Activated CD8-positive, alpha-beta memory T cell treated with anti-CD3 and anti-CD28 coated beads, Interleukin-2, amount 50 U/mL, for 24 hours (primary cell): ENCODE results near the gene ACBD4.

Experiments
- DNase-seq: peaks from one replicate; pipeline ENCODE4 v3.0.0-alpha.2; 2020; ENCODE audit errors: extremely low read depth

The ACBD4 gene

DNA sequence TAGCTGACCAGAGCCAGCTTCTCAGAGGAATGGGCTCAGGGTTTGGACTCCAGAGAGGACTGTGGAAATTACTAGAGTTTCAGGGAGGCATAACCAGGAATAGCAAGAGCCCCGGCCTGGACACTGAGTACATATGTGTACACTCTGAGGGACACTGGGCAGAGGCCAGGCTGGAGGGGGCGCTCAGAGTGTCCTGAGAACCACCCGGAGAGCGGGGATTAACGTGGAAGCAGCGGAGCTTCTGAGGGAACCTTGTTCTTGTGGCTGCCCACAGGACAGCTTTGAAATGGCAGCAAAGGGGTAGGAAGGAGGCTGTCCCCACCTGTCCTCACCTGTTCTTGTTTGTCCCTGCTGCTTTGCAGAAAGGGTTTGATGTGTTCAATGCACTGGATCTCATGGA is 31.0 kb upstream of the ACBD4 start:
- no peak for DNase-seq

DNA sequence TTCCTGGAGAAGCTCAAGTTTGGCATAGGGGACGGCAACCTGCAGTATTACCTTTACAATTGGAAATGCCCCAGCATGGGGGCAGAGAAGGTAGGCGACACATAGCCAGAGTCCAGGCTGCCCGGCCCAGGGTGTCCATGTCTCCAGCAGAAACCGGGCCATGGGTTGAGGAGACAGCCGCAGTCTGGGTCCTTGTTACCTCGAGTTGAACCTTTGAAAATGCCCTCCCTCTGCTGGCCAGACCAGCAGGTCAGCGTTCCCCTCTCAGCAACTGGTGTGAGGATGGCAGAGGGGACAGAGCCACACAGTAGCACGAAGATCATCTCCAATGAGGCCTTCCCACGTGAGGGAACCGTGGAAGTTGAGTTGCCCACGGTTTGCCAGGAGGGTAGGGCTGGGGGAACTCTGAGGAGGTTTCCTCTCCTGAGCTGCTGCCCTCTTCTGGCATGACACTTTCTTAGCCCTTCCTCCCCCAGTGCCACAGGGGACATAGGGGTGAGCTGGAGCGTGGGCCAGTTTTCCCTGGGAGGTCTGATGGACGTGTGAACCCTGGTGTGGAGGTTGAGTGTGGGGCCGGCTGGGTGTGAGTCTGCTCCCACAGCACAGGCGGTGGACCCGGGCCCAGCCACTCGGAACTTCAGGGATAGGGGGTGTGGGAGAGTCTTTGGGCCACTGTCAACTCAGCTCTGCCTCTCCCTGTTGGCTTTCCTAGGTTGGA is 30.4 kb upstream of the ACBD4 start:
- DNase-seq = no peak

DNA sequence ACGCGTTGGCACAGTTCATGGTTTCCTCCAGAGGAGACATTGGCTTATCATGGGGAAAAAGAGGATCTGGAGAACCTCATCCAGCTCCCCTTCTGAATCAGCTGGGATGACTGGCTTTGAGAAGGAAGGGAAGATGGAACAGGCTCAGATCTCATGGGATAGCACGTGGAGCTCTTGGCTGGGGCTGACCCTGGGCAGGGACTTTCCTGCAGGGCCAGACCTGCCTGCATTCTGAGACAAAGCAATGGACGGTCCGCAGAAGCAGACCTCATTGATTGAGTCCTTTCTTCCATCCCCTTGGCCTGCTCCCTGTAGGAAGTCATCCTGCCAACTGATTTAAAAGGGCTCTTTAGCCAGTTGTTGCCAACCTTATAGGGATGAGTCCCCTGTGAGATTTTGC is 29.4 kb upstream of the ACBD4 start:
- DNase-seq = no peak

DNA sequence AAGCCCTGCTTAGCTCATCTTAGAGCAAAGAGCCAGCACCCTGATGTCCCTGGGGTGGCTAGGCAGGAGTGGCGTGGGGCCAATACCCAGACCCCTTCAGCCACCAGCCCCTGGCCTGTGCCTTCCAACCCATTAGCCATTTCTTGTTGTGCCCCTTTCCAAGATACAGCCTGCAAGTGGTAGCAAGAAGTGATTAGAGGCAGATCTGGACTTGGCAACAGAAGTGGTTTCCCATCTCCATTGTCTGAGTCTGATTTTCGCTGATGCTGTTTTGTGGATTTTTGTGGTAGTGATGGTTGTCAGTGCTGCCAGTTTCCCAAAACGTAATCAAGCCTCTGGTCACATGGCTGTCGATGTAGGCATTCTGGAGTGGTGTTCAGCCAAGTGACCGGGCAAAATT is 28.9 kb upstream of the ACBD4 start:
- DNase-seq = no peak

DNA sequence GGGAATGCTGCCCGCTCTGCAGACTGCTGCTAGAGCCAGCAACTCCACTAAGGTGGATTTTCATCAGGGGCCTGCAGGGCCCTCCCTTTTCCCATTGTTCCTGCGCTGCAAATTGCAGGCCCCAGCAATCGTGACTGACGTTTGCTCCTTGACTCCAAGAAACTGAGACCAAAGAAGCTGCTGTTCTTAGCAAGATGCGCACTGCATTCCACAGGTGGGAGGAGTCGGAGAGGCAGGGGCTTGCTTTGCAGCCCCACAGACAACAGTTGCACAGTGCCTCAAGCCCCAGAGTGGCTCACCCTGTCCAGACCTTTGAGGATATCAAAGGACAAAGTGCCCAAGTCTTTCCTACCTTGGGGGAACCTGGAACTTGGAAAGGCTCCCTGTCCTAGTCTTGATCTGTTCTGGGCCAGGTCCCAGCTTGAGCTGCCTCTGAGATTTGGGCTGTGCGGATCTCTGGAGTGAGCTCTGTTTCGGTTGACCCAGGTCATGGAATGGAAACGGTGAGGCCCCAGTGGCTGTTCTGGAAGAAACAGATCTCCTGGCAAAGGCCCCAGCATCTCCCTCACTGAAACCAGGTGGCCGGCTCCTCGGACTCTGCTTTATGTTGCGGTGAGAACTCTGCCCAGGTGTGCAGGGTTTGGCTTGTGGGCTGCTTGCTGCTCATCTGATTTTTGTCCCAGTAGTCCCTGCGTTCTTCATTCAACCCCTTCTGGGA is 28.0 kb upstream of the ACBD4 start:
- no peak for DNase-seq

DNA sequence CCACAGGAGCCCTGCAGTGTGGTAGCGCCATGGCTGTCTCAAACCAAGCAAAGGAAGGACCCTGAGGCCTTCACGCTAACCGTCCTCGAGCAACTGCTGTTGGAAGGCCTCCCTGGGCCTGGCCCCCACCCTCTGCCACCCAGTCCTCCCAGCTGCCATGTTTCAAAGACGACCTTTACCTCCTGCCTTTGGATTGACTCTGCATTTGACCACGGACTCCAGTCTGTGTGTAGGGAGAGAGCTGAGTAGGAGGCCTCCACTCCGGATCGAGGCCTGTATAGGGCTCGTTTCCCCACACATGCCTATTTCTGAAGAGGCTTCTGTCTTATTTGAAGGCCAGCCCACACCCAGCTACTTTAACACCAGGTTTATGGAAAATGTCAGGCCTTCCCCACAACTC is 27.4 kb upstream of the ACBD4 start:
- no peak for DNase-seq

DNA sequence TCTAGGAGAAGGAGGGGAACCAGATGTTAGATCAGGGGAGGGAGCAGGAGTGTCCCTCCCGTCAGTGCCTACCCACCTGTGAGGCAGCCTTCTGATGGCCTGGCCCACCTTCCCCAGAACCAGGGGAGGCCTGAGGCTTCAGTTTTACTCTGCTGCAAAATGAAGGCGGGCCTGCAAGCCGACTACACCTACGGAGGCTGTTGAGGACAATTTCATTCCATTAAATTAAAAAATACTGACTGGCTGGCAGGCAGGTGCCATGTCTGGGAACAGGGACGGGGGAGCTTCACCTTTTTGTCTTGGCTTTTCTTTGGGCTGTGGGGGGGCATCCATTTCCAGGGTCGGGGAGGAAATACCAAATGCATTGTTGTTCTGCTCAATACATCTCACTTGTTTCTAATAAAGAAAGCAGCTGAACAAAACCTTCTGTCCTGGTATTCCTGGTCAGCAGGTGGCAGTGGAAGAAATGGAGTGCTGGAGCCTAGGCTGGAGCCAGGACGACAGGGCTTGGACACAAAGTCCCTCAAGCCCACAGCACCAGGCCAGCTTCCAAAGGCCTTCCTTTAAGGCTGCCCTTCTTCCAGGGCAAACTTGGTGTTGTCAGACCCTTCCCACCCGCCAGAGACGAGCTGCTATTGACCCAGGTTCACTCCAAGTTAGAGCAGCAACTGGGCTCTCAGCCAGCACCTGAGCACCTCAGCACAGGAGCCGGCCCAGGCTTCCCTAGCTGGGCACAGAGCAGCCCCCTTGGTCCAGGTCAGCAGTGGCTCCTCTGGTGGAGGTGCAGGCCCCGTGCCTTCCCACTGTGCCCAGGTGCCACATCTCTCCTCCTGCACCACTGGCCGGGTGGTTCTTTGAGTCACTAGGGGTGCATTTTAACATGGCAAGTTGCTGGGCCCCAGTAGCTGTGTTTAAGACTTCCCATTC is 26.6 kb upstream of the ACBD4 start:
- DNase-seq = no peak

DNA sequence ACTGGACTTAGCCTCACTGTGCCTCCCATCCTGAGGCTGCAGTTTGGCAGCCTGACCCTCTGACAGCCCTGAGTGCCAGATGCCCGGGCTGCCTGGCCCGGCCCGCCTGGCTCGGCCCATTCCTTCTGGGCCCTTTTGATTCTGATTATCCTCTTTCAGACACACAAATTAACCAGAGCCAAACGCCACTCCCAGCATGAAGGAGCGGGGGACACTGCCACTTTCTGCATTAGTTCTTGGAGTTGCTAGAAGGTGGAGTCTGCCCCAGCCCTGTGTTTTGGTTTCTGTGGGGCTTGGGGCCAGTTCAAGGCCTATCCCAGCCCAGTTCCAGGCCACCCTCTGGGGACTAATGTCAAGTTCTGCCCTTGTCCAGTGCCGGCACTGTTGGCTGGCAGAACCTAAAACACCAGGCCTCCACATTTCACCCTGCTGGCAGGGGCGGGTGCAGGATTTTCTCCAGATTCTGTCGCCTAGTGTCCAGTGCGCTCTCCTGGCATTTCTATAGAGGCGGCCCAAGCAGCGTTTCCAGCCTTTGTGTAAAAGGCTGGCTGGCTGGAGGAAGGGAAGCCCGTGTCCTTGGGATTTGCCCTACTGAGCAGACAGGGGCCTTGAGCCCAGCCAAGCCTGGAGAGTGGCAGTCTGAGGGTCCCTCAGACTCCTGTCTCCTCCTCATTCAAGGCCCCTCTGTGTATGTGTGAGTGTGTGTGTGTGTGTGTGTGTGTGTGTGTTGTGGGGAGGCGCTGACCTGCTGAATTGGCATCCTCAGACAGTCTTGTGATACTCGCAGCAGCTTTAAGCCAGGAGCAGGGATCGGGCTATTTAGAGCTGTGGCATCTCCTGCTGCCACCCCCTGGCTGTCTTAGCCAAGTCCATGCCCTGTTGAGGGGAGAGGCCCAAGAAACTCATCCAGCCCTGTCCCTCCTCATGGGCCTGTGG is 24.5 kb upstream of the ACBD4 start:
- no peak for DNase-seq

DNA sequence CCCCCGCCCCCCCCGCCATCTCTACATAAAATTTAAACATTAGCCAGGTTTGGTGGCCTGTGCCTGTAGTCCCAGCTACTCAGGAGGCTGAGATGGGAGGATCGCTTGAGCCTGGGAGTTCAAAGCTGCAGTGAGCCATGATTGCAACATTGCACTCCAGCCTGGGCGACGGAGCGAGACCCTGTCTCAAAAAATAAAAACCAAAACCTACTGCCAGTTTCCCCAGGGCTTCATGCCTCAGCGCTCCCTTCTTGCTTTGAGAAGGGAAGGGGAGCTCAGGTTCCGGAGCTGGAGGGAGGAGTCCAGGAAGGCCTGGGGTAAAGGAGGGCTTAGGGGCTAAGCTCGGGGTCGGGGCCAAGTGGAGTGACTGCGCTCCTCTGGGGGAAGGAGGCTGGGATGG is 23.6 kb upstream of the ACBD4 start:
- DNase-seq = no peak

DNA sequence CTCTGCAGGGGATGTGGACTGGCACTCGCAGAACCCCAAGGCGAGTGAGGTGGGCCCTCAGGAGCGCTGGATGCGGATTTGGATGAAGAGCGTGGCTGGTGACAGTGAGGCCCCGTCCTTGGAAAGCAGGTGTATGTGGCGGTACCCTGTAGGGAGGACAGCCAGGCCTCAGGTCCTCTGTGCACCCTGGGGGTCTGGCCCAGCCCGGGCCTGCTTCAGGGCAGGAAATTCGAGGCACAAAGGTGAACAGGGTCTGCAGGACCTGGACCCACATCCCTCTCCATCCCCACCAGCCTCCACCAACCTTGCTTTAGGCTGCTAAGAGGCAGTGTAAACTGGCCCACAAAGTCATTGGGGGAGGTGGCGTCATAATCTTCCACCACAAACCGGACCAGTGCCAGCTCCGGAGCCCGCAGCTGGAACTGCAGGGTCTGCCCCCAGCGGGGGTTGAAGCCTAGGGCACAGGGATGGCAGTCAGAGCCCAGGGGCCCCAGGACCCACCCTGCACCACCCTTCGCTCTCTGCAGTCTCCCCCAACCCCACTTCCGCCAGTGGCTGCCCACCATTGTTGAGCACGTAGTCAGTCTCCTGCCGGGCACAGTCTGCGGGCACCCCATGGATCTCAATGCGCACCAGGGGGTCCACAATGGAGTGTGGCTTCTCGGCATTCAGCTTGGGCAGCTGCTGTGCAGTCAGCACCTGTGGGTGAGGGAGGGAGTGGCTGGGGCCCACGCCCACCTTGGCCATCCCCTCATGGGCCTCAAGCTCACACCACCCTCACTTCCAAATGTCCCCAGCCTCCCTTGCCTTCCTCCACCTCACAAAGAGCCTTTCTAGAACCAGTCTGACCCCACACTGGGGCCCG is 22.7 kb upstream of the ACBD4 start:
- no peak for DNase-seq

DNA sequence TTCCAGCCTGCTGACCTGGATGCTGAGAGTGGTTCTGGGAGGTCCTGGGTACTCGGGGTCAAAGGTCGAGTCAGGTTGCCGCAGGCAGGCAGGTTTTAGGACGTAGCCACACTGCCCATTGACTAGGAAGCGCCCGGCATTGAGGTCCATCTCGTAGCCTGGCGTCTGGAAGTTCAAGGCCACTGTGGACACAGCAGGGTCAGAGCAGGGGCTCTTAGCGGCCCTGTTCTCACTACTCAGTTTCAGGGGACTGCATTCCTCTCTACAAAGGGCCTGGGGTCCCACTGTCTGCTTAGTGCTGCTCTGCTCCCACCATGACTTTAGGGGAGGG is 22.1 kb upstream of the ACBD4 start:
- DNase-seq = no peak

DNA sequence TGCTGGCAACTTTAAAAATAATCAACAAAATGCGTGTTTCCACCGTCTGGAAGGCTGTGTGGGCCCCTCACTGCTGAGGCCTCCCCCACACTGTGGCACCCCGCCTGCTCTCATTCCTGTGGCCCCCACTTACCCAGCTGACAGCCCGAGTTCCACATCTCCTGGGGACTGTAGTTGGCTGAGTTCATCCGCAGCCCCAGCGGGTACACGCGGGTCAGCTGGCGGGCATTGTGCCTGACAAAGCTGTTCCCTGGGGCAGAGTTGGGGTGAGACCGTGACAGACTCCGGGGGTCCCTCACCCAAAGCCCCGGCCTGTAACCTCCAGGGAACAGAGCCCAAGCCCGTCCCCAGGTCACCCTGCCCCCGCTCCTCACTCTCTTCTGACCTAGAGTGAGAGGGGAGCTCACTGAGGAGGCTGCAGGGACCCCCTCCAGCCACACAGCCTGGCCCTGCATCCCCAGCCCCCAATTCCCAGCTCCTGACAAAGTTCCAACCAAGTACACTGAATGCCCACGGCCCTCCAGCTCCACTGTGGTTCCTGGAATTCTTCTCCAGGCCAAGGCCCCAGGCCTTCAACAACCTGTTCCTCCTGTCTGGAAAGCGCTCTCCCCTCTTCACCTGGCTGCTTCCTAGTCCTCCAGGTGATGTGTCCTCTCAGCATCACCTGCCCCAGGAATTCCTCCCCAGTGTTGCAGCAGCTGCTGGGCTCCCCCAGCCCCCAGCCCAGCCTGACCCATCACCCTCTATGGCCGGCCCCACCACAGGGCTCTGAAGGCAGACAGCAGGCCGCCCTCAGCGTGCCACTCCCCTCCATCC is 21.2 kb upstream of the ACBD4 start:
- DNase-seq = no peak

DNA sequence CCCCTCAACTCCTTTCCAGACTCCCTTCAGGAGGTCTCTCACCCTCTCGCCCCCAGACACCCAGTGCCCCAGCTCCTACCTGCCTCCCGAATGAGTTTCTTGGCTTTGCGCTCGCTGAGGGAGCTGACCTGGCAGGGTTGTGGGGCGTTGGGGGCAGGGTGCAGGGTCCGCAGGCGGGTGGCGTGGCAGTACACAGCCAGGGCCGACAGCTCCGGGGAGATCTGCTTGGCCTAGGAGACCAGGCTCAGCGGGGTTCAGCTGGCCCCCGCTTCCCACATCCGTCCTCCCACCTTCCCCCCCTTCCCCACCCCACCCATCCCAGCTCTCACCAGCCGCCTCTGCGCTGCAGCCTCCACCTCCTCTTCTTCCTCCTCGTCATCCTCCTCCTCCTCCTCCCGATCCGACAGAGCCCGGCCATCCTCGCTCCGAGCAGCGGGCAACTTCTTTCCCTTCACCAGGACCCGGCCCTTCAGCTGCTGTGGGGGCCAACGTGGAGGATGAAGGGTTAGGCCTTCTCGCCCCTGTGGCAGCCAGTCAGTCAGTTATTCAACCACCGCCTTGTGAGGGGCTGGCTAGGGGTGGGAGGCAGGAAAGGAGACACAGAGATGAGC is 20.4 kb upstream of the ACBD4 start:
- DNase-seq = no peak

DNA sequence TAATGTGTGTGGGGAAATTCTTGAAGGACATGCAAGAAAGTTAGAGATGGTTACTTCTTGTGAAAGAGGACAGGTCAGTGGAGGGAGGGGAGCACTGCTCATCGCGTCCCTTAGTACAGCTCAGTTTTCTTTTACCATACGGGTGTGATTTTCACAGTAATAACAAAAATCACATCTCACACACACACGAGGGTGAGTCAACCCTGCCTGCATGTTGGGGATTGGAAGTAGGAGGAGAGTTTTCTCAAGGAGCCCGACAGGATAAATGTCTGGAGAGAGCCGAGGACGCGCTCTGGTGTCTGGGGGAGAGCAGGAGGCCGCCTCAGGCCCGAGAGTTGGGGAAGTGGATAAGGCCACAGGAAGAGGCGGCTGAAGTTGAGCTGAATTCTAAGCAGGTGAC is 19.6 kb upstream of the ACBD4 start:
- no peak for DNase-seq

DNA sequence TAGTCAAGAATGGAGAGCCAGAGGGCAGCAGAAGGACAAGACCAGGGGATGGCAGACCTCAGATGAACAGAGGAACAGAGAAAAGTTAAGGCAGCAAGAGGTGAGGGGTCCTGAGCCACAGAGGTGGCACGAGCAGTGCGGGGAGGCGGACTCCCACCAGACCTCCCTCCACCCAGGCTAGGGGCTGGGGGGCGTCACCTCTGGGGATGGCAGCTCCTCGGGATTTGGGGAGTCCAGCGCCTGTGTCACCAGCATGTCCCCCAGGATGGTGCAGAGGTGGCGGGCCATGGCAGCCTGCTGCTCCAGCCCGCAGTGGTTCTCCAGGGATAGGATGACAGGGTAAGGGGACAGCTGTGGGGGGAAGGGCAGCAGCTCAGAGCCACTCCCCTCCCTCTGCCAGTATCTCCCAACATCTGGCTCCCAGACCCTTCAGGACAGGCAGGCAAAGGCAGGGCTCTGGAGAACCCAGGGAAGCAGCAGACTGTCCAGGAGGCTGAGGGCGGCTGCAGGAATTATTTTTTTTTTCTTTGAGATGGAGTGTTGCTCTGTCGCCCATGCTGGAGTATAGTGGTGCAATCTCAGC is 19.0 kb upstream of the ACBD4 start:
- DNase-seq = no peak

DNA sequence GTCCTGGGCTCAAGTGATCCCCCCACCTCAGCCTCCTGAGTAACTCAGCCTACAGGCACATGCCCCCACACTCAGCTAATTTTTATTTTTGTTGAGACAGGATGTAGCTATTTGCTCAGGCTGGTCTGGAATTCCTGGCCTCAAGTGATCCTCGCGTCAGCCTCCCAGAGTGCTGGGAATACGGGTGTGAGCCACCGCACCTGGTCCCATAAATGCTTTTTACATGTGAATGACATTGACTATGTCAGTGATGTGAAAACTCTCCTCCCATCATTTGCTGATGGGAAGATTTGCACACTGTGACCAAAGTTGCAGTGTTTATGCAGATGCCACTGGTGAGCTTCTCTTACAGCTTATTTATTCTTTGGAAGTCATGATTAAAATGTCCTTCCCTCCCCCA is 18.2 kb upstream of the ACBD4 start:
- DNase-seq = no peak

DNA sequence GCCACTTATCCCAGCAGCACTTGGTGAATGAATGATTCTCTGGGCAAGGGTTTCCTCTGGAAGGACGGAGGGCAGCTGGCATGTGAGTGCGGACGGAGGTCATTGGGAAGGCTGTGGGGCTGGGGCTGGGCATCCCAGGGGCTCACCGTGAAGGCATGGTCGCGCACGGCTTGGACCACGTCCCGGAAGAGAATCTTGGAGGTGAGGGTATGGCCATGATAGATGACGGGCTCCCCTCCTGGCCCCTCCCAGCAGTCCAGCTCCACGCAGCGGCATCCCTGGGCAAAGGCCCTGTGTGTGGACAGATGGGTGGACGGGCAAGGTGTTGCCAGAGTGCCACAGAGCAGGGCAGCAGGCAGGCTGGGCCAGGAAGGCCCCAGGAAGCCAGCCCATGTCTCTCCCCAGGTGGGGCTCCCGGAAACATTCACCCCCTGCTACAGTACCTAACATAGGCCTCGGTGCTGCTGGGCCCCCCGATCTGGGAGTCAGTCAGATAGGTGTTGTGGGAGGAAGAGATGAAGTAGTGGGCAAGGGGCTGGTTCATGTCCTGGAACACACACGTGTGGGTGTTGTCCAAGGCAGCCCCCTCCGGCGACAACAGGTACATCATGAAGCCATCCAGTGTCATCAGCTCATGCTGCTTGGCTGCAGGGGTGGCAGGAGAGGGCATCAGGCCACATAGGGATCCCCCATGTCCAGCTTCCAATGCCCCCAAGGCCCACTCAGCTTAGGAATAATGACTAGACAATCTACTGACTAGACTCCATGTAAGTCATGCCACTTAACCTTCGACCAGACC is 17.4 kb upstream of the ACBD4 start:
- DNase-seq = no peak

DNA sequence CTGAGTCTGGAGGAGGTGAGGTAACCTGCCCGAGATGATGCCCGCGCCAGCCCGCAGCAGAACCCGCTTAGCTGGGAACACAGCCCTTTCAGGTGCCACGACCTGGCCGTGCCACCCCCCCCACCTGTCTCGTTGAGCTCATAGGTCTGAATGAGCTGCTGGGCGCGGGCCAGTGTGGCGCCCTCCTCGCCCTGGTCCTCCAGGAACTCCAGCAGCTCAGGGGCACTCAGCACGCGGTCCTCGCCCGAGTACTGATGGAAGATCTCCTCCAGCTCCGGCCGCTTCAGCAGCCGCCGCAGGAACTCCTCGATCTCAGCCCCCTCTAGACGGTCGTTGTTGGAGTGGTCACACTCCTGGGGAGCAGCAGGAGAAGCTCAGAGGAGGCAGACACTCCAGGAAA is 16.8 kb upstream of the ACBD4 start:
- no peak for DNase-seq
